EL (cell line): Measurements from ENCODE around the gene CNGA3.
"Not testable (repeated sequence)": the region's sequence is repeated elsewhere in the genome, so short reads cannot be mapped to it uniquely, and the experiment has no call there.

Source experiments
- DNase-seq: peaks from one replicate; pipeline ENCODE4 v3.0.0-alpha.2; 2016

CNGA3 gene

DNA sequence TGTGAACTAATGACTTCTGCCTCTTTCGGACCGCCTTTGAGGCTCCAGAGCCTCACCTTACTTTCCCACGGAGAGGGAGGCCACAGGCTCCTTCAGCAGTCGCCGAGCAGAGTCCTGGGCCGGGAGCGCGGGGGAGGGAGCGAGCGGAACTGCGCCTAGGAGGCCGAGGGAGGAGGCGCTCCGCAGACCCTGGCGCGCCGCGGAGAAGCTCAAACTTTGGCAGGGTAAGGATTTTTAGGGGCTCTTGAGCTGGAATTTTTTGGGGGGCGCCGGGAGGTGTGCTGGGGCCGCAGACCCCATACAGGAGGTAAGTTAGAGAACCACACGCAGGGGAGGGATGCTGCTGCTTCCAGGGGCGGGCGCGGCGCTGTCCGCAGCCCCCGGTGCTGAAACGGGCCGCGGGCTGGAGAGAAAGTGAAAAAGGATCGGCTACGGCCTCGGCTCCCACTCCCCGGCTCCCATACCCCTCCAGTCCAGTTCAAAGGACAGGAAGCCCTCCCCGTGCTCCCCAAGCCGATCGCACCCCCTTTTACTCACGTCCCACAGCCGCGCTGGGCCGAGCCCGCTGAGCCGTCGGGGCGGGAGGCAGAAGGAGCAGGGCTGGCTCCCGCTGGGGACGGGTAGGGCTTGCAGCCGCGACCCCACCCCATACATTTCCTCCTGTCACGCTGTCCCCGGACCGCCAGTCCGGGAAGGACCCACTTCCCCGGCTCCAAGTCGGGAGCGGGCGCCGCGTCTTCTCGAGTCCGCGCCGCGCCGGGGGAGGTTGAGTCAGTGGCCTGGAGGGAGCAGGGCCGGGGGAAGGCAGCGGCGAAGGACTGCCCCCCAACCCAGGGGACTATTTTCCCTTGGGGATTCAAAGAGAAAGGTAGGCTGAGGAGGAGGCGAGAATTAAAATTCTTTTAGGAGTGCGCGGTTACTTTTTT lies at the start of gene CNGA3:
CNGA3 (plus strand) TSS at position 146 of the 926 bp plus-strand sequence. CDS start 23,520 bp downstream, outside the sequence.
- DNase-seq: no peak

DNA sequence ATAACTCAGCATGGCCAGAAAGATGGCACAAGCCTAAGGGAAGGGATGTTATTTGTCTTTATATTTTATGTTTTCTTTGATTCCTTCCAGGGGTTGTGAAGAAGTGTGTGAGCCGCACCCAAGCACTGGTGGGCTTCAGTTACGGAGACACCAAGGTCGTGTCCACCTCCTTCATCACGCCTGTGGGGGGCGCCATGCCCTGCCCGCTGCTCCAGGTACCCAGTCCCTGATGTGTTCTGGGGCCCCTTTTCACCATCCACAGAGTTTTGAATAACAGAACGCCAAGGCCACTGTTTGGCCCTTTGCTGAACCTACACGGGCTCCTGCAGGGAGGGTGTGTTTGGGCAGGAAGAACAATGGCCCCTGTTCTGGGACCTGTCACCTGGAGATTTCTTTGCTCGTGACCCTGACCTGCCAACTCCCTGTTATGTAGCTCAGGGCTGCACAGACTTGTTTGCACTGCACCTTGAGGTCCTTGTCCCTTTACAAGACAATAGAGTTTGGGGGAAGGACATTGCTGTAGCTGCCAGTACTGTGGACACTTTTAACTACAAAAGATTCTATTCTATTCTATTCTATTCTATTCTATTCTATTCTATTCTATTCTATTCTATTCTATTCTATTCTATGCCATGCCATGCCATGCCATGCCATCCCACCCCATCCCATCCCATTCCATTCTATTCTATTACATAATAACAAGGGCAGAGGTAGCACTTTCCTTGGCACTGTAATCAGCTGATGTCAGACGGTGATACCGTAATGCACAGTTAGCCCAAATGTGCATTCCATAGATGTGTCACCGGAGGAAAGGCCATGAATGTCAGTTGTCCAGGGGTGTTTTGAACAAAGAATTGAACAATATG lies 48.2 kb upstream of the CNGA3 start:
- no peak for DNase-seq

DNA sequence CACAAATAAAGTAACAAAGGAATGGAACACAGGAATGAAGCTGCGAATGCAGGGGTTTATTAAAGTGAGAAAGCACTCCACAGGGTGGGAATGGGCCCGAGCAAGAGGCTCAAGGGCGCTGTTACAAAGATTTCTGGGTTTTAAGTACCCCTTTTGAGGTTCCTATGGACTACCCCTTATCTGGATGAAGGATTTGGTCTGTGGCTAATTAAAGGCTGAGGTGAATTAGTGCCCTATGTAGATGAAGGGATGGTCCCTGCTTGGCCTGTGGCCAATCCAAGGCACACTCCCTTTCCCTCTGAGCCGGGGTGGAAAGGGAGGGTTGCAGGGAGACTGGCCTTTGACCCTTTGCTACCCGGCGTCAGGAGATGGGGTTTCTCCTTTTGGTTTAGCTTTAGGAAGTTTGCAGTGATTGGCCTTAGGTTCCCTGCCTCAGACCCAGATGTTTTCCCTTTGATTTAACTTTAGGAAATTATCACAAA lies 47.5 kb upstream of the CNGA3 start:
- no peak for DNase-seq

DNA sequence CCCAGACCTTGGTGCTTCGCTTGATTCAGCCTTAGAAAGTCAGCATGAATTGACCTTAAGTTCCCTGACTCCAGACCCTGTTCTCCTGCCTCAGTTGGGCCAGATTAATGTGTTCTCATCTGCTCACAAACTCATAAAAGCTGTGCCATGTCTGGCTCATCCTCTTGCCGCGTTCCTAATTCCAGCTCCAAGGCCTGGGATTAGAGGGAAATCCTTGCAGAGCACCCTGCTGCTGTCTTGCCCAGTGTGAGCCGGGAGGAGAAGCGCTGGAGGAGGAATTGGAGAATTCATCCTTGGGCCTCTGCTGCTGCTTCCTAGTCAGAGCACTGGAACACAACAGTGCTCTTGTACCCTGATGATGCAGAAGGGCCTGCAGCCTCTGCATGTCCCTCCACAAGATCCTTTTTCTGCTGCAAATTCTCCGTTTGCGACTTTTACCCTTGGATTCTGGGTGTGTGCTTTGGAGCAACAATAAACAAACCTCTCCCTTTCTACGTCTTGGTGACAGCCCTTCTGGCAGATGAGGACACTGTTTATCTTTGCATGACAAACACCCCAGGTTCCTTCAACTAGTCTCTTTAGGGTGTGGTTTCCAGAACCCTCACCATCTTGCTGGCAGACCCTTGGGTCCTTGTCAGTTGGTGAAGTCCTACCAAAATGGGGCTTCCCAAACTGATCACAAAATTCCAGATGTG lies 46.9 kb upstream of the CNGA3 start:
- no peak for DNase-seq

DNA sequence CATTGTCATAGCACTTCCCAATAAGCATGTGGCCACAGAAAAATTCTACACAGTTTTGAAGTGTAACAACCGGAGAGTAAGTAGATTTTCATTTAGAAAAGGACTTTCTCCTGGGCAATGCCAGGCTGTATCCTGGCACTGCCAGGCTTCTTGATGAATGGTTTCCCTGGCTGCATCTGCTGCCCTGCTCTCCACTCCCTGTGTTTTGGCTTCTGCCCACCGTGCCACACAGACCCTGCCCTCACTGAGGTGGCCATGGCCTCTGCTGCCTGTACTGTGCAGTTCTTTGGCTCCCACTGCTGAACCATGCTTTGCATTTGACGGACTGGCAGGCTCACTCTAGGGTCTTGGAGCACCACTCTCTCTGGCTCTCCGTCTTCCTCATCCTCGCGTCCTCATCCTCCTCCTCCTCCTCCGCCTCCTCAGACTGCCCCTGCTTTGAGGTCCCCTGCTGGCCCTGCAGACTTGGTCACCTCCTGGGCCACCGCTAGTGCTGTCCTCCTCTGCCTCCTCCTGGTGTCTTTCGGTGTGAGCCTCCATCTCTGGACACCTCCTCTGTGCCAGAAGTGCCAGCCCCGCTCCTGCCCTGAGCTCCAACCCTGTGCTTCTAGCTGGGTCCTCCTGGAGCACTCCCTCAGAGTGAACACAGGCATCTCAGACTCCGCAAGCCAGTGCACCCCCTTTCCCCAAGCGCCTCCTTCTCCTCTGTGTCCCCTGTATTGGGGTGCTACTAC lies 45.9 kb upstream of the CNGA3 start:
- no peak for DNase-seq

DNA sequence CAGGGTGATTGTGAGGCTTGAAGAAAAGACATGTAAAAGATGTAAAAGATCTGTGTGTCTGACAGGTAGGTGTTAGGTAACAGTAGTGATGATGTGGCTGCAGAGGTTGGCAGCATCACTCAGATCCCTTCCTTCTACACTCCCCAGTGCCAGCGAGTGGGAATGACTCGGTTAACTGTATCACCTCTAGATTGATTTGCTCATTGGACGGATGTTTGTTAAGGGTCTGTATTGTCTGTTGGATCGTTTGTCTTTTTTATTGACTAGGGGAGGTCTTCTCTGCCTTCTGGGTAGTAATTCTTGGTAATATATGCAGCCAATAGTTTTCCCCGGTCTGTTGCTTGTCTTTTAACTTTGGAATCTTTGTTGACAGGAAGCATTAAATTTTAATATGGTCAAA lies 44.8 kb upstream of the CNGA3 start:
- DNase-seq: no peak

DNA sequence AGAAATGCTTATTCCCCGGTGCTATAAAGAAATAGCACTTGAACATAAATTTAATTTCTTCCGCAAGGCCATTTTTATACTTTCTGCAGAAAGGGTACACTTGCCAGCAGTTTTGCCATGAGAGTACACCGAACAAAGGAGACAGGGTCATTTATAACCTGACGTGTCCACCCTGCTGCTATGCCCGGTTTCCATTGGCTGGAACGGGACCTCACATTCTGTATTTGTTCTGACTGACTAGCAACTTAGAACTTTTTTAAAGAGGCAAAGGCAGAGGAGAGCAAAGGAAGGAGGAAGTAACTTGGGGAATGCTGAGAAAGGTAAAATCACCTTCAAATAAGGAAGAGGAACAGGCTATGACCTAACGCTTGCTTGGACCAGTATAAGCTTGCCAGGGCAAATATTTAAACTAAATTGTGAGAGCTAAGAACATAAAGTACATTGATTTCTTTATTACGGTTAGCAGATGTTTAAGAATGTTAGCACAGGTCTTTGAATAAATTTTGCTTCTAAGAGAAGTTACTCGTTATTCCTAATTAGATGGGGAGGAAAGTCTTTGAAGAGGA lies 39.0 kb upstream of the CNGA3 start:
- not testable (repeated sequence) for DNase-seq

DNA sequence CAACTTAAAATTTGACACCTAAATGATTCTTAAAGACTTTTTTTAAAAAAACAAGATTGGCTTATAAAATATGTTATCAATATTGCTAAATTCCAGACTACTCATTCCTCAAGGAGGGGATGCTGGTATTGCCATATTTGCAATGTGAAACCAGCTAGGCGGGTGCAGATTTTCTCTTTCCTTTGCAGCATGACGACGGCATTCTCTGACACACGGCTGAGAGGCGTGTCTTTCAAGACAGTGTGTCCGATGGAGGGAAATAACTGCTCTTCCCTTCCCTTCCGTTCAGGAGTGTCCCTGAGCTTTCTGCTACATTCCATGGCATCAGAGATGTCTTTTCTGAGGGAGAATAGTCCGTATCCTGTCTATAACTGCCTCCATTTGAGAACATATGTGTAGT lies 38.2 kb upstream of the CNGA3 start:
- DNase-seq: no peak

DNA sequence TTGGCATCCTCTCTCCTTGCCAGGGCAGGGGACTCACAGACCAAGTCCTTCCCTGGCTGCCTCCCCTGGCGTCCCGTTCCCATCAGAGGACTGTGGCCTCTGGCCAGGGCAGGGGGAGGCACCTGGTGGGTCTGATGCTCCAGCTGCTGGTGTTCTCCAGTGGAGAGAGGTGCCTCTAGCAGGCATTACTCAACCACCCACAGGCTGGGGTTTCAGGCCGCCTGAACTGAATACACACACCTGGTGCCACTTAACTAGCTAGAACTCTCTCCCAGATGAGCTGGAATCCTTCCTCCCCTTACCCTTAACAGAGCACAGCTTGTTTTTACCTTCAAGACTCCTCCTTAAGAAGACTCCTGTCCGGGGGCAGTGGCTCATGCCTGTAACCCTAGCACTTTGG lies 37.7 kb upstream of the CNGA3 start:
- no peak for DNase-seq

DNA sequence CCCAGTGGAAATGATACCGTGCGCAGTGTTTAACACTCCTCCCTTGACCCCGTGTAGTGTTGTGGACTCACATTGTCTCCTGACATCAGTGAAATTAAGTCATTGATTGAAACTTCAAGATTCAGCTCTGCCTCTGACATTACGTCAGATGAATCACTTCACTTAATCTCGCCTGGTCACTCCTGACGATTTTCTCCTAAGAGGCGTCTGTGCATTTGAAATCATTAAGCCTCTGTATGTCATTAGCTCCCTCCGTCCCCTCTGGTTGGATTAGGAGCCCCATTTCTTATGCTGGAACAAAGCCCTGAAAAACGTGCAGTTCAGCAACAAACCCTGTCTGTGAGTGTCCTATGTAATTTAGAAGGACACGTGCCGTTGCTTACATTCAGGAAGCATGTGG lies 36.7 kb upstream of the CNGA3 start:
- no peak for DNase-seq

DNA sequence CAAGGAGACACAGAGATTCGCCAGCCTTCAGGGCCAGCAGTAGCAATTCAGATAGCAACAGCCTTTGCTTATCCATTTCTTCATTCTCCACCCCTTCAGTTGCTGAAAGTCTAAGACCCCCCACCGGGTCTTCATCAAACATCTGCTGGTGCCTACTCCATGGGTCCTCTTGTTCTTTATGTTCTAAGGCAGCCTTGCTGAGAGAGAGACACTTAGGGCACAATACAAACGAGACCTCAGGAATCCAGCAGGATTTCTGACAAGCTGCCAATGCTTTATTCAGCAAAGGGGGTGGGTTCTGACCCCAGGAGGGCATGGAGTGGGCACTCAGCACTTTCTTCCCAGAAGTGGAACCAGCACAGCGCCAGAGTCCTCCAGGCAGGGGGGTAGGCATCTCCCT lies 36.2 kb upstream of the CNGA3 start:
- no peak for DNase-seq

DNA sequence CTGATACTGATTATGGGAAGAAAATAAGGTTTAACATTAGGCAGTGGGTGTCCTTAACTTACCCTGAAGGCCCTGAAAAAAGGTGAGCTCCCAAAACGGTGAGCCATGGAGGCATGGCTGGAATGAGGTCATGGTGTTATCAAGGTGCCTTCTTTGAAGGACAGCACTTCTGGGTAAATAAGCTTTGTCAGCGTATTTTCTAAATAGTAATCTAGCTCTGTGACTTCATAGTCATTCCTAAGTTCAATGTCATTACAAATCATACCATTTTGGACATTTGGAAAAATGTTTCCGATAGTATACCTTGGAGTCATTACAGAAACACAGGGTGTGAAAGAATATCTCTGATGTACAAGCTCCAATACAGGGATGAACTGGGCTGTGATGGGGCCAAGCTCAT lies 35.2 kb upstream of the CNGA3 start:
- DNase-seq: no peak

DNA sequence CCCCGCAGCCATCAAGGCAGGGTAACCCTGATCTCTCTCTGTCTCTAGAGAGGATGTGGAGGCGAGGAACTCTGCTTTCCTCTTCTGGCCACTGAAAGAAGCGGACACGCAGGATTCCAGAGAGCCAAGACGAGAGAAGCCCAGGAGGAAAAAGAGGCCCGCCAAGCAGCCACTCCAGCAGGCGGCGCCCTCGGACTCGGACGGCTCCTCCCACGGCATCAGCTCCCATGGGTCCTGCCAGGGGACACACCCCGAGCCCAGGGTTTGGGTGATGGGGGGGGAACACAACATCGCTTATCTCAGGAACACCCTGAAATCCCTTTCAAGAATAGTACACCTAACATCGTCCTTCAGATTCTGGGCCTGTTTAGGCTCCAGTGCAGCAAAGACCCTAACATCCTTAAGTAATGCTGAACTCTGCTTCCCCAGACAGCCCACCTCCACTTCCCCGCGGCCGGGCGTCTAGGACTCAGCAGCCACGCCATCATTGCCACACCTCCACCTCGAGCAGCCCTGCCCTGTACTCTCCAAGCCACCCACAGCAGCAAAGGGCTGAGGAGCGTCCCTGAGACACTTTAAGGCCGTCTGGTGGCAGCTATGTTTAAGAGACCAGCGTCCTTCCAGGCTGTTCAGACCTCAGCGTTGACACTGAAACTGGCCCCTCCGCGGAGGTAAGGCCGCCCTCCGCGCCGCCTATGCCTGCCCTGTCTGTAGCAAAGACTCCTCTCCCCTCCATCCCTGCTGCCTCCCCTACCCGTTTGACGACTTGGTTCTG lies 34.3 kb upstream of the CNGA3 start:
- no peak for DNase-seq

DNA sequence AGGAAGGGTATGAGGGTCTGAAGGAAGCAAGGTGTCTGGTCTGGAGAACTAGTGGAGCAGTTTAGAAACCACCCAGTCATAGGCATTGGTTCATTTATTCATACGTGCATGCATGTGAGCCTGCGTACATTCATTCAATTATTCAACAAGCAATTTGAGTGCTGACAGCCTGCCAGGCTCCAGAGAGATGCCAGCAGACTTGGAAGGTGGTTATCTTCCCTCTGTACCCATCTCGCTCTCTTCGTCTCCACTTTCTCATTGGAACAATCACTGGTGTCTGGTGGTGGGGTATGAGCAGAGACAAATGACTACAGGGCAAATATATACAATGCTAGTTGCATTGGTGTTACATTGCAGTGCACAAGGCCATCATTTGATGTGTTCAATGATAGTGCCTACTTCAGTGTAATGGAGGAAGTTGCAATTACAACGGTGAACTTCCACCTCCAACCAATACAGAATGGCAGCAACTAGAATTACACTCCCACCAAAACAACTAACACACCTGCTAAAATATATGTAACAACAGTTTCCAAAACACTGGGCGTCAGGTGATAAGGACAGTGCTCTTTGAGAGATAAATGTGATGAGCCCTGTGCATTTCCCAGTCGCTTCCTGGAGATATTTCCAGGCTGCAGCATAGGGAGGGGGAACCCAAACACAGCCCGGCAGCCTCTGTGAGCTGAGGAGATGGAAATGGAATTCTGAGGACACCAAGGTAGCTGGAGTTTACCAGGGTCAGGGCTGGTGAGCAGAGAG lies 32.6 kb upstream of the CNGA3 start:
- DNase-seq: no peak

DNA sequence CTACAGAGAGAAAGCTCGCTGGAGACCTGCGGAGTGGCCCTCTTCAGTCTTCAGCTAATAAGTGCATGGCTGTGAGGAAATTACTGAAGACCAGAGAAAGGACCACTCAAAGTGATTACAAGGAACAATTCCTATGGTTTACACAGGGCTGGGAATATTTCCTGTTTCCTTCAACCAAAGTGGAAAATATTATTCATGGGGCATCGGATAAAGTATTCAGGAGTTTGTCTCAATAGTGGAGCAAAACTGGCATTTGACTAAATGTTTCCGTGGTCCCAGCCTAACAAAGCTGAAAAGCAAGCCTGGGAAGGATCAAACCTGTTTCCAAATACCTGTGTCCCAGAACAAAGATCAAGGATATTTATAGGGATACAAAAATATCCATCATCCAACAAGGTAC lies 32.0 kb upstream of the CNGA3 start:
- DNase-seq: no peak

DNA sequence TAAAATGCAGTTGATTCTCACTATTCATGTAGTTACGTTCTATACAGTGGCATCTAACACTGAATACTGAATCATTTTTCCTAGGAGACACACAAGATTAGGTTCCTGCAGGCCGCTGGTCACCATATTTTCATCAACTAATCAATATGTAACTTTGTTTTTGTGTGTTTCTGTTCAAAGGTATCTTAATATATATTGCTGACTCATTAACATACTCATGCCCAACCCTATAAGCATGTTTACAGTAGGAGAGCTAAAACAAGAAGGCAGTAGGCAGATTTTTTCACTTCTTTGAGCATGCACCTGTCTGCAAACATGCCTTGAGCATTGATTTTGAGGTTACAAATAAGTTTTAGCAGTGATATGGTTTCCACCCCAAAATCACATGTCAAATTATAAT lies 30.3 kb upstream of the CNGA3 start:
- no peak for DNase-seq

DNA sequence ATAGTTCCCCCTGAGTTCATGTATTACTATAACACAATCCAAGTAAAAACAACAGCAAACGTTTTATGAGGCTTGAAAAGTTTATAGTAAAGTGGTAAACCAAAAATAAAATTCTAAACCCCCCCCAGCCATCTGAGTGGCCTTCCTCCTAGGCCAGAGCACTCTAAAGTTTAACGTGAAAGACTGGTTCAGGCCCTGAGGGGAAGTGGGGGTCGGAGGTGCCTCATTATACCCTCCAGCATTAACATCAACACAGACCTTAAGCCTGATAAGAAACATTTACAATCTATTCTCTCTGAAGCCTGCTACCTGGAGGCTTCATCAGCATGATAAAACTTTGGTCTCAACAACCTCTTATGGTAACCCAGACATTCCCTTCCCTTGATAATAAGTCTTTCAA lies 29.0 kb upstream of the CNGA3 start:
- no peak for DNase-seq

DNA sequence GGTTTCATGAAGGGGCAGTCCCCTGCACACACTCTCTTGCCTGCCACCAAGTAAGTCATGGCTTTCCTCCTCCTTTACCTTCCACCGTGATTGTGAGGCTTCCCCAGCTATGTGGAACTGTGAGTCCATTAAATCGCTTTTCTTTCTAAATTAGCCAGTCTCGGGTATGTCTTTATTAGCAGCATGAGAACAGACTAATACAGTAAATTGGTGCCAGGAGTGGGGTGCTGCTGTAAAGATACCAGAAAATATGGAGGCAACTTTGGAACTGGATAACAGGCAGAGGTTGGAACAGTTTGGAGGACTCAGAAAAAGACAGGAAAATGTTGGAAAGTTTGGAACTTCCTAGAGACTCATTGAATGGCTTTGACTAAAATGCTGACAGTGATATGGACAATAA lies 26.1 kb upstream of the CNGA3 start:
- not testable (repeated sequence) for DNase-seq

DNA sequence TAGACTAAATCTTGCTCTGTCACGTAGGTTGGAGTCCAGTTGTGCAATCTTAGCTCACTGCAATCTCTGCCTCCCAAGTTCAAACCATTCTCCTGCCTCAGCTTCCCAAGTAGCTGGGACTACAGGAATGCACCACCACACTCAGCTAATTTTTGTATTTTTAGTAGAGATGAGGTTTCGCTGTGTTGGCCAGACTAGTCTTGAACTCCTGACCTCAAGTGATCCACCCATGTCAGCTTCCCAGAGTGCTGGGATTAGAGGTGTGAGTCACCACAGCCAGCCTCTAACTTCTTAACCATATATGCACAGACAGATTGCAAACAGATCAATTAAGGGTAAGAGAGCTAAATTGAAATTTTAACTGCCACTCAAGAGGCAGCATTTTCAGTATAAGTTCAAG lies 22.1 kb upstream of the CNGA3 start:
- peak; percentile 52 for DNase-seq

DNA sequence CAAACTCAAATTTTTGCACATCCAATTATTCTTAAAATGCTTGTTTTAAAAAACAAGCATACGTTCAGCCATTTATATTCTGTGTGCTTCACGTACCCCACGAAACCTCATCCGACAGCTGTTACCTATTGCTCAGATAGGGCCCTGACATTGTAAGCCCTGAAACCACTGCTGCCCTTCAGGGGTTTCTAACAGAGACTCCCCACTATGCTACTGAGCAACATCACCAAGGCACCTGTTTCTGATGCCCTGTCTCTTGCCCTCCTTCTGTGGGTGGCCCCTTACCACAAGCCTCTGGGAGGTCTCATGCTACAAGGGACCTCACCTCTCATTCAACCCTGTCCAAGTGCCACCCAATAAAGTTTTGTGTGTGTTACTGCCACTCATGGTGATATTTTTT lies 18.5 kb upstream of the CNGA3 start:
- DNase-seq: no peak

DNA sequence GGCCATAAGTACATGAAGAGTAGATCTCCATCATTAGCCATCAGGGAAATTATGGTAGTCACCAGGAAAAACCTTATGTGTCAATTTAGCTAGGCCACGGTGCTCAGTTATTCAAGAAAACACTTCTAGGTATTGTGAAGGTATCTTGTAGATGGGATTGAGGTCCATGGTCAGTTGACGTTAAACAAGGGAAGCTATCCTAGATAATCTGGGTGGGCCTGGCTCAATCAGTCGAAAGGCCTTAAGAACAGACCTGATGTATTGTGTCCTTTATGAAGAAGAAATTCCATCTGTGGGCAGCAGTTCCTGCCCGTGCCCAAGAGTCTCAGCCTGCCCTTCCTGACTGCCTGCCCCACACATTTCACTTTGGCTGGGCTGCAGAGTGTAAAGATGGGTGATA lies 16.7 kb upstream of the CNGA3 start:
- DNase-seq: no peak
